ENCODE results near the gene PKNOX2.

GRCh38 chr11:125425601-125426000 is 261.1 kb downstream of the PKNOX2 start:
- TF ChIP-seq POLR2A (IDR thresholded peaks at IDR 0.05; ENCODE audit: low read depth, low read length) (no peak), POLR2AphosphoS5 (IDR thresholded peaks at IDR 0.05; ENCODE audit: low read depth, low read length) (no peak), TAF1 (IDR thresholded peaks at IDR 0.05; ENCODE audit: borderline replicate concordance, low read depth, low read length) (no peak)

Measured in GM12892 (cell line).